GM21529 (cell line): ENCODE results near the gene COL5A1.

Source experiments
- ATAC-seq: cut with Tn5 transposase; IDR thresholded peaks from one replicate; pipeline ENCODE4 v1.9.1; 2021; ENCODE audit not compliant: unreplicated experiment

The COL5A1 gene

DNA sequence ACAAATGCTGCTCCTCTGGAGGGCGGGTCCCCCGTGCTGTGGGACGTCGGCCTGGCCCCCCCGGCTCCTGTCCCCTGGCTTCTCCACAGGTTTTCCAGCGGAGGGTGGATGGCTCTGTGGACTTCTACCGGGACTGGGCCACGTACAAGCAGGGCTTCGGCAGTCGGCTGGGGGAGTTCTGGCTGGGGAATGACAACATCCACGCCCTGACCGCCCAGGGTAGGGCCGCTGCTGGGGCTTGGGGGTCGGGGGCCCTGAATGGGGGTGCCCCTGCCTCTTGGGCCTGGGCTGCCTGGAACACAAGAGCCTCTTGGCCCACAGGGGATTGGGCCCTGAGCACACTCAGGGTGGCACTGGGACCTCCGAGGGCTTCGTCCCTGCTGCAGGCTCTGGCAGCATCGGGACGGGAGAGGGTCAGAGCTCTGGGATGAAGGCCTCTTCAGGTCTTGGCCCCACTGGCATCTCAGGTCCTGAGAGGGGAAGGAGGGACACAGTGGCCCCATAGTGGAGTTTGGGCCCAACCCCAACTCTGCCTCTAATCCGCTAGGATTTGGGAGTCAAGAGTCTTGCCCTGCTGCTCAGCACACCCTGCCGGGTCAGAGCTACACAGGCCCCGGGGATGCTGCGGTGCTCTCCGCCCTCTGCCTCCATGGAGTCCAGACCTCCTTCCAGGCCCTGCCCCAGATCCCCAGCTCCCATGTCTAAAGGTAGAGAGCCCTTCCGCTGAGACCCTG lies 244.2 kb downstream of the COL5A1 start:
- no peak for ATAC-seq

DNA sequence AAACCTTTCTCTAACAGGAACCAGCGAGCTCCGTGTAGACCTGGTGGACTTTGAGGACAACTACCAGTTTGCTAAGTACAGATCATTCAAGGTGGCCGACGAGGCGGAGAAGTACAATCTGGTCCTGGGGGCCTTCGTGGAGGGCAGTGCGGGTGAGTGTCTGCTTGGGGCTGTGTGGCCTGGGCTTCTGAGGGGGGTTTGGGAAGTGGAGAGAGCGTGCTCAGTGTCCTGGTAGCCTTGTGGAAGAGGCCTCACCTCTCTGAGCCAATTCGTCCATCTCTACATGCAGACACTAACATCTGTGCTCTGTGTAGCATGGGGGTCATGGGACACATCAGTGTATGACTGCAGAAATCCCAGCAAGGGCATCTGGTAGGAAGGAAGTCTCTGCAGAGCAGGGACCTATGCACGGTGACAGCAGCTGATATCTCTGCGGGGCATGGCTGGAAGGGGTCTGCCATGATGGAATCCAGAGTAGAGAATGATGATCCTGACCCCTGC lies 244.9 kb downstream of the COL5A1 start:
- no peak for ATAC-seq

DNA sequence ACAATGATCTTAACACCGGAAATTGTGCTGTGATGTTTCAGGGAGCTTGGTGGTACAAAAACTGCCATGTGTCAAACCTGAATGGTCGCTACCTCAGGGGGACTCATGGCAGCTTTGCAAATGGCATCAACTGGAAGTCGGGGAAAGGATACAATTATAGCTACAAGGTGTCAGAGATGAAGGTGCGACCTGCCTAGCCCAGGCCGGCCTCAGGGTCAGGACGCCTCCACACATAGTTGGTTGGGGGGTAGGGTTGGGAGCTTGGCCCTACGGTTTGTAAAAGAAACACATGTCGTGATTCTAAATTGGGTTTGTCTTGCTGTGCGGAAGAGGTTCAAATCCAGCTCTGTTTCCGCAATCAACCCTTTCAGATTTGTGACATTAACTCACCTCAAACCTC lies 245.6 kb downstream of the COL5A1 start:
- no peak for ATAC-seq

DNA sequence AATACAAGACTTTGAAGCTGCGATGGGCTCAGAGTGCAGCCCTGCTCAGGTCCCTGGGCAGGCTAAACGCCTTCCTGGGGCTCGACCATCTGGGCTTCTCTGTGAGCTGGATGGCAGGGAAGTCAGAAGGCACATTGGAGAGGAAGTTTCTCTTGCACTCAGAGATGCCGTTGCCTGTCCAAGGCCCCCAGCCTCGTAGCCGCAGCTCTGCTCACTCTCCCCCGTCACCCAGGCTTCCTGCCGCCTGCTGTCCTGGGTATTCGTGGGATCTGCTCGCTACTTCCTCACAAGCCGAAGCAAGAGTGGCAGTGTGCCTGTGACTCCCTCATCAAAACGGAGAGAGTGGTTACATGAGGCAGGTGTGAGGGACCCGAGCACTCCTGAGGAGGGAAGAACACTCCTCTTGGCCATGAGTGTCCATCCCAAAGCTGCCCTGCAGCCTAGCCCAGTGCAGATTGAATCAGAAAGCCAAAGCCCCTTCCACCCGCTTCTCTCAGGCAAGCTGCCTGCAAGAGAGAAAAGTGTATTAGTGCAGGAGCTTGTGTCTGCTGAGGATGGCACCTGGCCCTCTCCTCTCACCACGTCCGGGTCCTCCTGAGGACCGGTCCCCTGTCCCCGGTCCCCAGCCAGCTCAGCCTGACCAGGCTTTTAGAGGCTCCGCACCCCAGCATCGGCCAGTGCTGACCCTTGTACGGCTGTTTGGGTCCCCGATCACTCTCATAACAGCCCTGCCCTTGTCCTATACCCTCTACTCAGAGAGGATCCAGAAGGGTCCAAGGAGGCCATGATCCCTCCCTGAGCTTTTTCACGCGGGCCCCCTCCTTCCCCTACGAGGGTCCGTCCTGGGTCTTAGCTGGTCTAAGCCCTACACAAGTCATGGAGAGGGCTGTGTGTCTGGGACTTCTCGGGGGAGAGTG lies 246.3 kb downstream of the COL5A1 start:
- no peak for ATAC-seq

DNA sequence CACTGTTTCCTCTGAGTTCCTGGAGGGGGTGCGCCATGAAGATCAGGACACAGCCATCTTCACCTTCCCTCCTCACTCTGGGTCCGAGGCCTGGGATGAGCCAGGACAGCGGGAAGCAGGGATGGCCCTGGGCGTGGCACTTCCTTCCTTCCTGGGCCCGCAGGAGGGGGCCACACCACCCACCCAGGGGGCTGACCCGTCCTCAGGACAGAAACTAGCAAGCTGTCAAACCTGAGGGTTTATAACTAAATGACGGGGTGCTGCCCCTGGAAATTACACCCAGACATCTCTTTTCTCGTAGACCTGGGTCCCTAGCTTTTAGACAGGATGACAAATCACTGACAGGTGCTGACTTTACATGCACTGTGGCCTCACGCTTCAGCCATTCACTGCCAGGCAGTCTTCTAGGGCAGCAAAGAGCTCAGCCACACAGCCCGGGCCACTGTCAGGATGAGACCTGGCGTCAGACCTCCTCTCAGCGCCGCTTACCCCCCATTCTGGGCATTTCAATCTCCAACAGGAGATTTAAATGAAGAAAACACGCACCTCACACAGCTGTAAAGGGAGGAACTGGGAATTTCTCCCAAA lies 247.1 kb downstream of the COL5A1 start:
- no peak for ATAC-seq

DNA sequence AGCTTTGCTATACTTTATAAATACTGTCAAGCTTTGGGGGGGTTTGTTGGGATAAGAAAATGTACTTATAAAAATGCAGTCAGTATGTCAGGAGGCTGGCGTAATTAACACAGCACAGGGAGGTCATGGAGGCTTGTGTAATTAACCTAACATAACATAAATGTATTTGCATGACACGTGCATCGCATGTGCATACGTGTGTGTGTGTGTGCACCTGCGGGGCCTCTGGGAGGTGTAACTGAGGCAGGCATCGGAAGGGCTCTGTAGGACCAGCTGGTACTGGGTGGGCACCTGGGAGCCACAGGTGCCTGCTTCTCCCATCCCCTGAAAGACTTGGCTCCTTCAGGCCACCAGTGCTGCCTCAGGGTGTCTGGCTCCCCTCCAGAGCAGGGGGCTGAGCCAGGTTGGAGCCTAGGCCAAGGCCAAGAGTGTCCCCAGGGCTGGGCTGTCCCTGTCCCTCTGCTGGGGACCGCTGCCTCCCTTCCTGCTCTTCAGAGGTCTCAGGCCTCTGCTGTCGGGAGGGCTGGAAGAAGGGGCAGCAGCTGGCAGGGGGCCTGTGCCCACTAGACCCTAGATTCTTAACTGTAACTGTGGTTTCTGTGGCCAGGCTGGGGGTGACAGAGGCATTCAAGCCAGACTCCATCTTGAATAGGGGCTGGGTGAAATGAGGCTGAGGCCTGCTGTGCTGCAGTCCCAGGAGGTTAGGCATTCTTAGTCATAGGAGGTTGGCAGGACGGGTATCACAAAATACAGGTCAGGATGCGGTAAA lies 248.0 kb downstream of the COL5A1 start:
- no peak for ATAC-seq

DNA sequence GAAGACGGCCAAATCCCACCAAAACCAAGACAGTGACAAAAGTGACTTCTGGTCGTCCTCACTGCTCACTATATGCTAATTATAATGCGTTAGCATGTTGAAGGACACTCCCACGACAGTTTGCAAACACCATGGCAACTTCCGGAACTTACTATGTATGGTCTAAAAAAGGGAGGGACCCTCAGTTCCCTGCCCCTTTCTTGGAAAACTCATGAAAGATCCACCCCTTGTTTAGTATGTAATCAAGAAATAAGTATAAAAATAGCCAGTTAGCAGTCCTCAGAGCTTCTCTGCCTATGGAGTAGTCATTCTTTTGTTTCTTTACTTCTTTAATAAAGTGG lies 248.5 kb downstream of the COL5A1 start:
- no peak for ATAC-seq

DNA sequence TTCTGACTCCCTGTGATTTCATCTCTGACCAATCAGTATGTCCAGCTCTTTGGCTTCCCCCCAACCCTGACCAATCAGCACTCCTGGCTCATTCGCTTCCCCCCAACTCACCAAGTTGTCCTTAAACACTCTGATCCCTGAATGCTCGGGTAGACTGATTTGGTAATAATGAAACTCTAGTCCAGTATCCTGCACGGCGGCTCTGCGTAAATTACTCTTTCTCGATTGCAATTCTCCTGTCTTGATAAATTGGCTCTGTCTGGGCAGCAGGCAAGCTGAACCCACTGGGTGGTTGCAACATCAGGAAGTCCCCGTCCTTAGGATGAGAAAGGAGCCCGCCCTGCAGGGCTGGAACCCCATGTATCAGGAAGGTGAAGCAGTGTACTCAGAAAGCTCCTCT lies 249.4 kb downstream of the COL5A1 start:
- ATAC-seq, result no peak

DNA sequence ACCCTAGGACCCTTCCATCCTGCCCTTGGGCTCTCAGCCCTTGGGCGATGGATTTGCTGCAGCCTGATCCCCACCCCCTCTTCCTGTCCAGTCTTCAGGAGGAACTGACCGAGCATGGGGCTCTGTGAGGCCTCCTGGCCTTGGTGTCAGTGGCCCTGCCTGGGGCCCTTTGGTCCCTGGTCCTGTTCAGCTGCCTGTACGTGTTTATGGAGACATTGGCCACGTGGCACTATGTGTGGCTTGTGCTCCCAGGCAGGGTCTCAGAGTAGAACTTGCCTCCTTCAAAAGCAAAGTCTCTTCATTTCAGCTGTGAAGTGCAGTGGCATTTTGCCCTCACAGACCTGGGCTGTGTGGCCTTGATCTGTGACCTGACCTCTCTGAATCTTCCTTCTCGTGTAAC lies 250.1 kb downstream of the COL5A1 start:
- ATAC-seq, result no peak

DNA sequence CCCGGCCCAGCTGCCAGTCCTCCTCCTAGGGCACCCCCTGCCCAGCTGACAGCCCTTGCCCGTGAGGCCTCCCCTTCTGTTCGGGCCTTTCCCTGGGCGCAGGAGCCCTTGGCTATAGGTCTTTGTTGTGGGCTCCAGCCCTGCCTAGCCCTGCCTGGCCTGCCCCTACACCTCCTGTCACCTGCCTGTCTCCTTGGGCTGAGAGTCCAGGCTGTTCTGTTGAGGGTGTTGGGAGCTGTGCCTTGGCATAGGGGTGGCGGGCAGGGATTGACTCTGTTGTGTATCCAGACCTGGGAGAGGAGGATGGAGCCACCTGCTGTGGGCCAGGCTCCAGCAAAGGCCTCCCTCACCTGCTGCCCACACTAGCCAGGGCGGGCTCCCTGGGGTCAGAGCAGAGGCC lies 250.6 kb downstream of the COL5A1 start:
- no peak for ATAC-seq

DNA sequence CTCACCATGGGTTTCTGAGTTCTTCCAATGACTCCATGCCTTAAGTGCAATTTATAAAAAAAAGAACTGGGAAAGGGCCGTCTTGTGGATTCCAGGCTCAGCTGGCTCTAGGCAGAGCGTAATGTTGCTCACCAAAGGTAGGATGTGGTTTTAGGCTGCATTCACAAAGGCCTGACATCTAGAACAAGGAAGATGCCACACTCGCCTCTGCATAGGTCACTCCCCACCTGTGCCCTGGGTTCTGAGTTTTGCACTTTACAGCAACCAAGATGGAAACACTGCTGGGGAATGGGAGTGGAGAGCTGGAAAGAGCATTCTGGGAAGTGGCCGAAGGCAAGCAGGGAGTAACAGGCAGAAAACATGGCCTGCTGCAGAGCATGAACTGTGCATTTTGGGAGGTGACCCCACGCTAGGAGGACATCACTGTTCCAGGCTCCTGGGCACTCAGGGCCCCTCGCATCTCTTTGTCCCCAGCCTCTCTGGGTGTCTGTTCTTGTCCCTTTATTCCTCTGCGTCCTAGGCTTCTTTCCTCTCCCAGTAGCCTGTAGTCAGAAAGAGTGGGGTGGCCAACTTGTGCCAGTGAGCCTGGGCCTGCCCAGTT lies 251.3 kb downstream of the COL5A1 start:
- no peak for ATAC-seq
